8988T (cell line): ENCODE results near the gene CACNA2D2.

Experiments
- DNase-seq: peaks from one replicate; pipeline ENCODE4 v3.0.0; 2011

The CACNA2D2 gene

DNA sequence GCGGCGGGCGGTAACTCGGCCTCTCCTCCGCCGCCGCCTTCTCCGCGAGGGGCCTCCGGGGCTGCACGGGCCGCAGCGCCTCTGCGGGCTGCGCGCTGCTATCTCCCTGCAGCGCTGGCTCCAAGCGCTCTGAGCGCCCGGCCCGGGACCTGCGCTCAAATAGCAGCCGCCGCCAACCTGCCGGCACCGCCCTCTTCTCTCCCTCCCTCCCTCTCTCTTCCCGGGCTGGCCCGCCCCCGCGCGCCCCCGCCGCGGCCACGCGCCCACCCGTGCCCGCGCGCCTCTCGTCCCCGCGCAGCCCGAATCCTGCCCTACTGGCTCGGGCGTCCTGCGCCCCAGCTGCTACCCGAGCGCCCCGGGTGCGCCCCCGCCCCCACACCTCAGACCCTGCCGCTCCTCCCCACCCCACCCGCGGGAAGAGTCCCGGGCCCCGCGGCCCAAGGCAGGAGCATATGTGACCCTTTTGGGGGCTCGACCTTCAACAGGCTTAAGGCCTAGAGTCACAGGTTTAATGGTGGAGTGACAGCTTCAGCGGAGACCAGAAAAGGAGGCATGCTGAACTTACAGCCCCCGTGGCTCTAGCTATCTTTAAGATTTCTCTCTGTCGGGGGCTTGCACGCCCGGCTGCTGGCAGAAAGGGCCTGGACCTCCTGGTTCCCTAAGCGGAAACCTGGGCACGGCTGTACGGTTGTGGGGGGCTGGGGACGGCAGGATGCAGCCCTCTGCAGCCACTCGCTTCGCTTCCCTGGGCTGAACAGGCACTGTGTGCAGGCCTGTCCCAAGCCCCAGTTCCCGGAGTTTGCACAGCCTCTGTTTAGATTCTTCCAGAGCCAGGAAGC lies at the start of gene CACNA2D2:
TSS of gene CACNA2D2 (minus strand) at position 131 of the 839 bp plus-strand sequence. CDS start 211 bp downstream, outside the sequence.
- DNase-seq, result peak; percentile 99

DNA sequence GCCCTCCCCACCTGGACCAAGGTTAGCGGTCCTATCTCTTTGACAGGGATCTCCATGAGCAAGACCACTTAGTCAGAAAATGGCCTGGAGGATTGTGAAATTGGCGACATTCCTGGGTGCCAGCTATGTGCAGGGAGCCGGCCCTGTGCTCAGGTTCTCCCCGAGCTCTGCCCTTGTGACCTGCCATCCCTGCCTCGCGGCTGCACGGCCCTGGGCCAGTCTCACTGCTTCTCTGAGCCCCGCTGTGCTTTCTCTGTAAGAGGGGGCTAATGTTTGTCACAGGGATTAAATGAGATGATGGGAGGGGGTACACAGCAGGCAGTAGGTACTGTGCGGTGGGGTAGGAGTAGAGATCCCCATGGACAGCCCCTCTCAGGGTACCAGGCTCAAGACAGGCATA lies 49.2 kb upstream of the CACNA2D2 start:
- DNase-seq, result no peak

DNA sequence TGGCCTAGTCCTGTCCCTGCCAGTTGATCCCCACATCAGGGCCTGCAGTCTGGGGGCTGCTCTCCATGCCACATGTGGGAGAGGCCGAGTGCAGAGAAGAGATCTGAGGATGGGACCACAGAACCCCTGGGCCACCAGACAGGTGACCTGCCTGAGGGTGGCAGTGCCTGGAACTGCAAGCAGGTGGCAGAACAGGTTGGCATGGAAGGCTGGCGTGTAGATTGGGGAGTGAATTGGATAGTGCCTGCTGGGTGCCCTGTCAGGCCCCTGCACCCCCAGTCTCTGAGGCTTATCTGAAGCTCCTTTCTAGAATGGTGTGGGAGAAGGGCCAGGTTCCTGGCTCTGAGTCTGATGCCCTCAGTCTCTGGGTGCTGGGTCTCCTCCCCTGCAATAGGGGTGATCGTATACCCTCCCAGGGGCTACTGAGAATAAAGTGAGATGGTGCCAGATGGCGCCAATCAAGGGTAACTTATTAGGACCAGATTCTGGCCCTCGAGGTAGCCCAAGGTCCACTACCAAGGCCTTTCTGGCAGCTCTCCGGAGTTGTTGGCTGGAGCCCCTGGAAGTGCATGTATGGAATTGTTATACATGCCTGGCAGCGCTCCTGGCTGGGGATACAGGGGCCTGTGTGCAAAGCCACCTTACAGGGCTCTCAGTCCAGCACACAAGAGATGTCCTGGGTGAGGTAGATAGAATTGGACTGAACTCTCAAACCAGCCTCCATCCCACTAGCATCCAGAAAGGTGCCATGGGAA lies 48.4 kb upstream of the CACNA2D2 start:
- no peak for DNase-seq

DNA sequence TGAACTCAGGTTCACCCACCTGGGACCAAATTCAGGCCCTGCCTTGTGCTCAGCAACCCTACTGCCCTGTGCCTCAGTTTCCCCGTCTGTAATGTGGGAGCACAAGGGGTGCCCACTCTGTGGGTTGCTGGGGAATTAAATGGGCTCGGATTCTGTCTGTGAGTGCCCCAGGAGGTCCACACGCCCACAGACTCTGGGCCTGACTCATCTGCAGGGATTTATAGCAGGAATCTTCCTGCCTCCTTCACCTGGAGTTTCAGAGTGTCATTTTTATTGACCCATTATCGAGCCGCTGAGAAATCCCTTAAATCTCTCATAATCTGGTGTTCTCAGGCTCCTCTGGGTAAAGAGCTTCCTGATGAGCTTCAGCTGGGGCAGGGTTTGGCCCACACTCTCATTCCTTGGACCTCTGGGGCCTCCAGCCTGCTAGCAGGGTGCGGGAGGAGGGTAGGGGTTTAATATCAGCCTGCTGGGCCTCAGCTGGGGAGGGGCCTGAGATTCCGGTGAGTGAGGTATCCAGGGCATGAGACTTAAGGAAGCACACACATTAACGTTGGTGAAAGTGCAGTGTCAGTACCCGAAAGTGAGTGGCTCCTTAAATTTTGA lies 47.7 kb upstream of the CACNA2D2 start:
- DNase-seq, result no peak

DNA sequence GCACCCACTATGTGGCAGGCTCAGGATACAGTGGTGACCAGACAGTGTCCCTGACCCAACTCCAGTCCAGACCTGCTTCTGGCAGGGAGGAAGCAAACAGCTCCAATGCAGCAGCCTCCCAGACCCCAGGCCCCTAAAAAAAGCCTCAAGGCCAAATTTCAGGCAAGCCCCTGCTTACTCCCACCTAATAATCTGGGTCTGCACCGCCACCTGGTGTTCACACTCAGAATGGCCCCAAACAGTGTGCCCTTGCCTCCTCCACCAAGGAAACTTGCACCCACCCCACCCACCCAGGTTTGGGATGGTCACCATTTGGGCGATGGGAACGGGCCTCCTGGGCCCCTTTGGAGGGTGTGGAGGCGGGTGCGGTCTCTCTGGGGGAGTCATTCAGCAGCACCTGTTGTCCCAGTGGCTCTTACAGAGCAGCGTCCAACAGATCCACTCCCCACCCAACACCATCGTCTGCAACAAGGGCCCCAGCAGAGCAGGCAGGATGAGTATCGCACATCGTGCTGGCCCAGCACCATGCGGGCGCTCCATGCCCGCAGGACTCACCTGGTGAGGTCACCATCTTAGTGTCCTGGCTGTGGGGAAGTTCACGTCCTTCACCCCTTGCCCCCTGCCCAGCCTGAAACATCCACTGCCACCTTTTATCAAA lies 46.8 kb upstream of the CACNA2D2 start:
- DNase-seq, result peak; percentile 76

DNA sequence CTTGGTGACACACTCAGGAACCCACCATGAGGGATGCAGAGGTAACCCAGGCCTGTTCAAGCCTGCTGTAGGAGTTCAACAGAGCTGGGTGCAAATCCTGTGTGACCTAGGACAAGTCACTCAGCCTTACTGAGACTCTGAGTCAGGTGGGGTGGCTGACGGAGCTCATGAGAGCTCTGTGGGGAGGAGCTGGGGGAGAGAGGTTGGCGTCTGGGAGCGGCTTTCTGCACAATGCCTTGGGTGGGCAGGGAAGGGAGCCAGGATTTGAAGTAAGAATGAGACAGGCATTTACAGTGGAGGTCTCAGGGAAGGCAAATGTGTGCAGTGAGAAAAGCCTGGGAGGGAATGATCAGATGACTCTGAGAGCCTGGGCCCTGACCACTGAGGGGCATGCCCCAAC lies 45.8 kb upstream of the CACNA2D2 start:
- DNase-seq, result no peak

DNA sequence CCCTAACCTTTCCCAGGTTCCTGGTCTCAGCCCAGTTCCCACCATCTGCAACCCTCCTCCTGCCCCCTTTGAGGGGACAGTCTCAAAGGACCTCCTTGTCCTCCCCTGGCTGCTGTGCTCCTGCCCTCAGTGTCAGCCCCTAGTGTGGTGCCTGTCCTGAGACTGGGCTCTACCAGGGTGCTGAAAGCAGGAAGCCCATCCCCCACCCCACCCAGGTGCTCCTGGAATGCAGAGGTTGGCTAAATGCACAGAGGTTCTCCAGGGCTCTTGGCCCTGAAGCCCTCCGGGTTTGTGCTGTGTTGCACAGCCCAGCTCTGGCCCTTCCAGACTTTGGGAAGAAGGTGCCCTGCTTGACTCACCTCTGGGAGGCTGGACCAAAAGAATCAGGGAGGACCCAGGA lies 42.3 kb upstream of the CACNA2D2 start:
- DNase-seq, result no peak

DNA sequence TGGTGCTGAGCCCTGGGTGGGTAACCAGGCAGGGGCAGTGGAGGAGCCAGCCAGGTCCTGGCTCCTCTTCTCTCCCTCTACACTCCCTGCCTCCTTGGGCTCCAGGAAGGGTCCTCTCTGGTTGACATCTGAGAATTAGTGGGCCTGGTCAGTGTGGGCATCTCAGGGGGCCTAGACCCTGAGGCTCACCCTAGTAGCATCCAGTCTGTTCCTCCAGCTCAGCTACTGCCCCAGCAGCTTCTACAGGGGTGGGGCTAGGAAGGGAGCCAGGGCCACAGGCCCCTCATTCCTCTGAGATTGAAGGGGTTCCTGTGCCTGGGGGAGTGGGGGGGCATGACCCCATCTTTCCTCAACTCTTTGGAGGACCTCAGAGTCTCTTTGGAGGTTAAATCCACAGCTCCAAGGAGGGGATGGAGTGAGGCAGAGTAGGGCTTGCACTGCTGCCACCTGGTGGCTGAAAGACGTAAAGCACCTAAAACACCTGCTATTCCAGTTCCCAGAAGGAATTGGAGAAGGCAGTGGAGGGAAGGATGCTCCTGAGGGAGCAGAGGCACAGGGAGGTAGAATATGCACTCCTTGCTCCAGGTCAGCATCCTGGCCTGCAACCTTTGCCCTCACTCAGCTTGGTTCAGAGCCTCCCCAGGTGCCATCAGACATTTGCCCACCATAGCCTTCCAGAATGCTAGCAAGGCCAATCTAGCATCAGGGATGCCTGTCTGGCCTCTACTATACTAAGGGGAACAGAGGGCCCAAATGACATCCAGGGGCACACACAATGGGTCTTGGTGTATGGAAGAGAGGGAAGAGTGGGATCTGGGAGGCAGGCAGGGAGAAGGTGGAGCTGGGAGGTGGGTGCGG lies 39.0 kb upstream of the CACNA2D2 start:
- DNase-seq, result peak; percentile 98

DNA sequence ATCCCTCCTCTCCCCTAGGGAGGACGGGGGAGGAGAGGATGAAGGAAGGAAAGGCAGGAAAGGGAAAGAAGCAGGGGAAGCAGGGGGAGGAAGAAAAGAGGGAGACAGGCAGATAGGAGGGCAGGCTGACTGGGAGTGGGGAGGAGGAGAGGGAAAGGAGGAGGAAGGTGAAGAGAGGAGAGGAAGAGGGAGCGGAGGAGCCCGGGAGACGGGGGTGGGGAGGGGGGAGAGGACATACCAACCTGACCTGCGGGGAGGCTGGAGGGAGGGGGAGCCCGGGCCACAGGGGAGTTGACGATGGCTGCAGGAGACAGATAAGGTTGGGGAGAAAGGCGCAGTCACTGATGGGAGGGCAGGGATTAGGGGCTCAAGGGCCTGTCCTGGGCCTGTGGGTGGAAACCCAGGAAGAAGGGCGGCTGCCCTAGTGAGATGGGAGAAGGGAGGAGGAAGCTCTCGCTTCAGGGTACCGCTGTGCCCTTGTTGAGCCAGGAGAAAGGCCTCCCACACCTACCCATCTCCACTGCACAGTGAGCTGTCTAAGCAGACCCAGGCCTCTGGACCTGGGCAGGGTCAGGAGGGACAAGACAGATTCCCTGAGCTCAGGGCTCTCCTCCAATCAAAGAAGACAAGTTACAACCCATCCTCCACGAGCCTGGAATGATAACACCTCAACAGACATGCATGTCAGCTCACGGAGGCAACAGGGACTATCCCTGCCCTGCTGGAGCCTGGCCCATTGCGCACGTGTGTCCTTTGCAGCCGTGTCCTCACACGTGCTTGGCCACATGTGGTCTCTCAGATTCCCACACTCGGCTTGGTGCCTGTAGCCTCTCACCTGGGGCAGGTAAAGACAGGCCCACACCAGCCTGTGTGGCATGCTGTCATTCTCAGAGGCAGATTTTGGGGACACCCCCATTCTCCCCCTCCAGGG lies 36.2 kb upstream of the CACNA2D2 start:
- DNase-seq, result no peak

DNA sequence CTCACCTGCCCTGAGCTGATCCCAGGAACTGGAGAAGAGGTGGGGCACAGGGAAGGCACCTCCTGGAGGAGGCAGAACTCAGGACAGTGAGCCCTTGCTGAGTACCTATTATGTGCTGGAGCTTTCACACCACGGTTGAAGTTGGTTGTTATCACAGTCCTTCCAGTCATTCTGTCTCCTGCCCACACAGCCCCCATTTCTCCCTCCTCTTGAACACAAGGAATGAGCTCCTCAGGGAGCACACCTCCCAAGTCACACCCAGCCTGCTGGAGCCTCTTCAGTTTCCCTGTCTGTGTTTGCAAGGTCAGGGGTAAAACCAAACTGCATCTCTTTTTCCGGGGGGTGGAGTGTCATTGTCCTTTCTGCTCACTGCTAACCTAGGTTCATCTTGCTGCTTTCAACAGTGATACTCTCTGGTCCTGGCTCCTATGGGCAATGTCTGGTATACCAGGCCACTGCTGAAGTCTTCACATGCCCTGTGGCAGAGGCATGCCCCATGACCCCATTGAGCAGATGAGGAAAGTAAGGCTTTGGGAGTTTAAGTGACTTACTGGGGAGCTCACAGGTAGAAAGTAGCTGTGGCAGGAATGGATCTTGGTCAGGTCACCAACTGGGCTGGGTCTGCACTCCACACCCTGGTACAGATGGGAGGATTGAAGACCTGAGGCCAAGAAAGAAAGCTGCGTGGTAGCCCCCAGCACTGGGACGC lies 34.1 kb upstream of the CACNA2D2 start:
- no peak for DNase-seq

DNA sequence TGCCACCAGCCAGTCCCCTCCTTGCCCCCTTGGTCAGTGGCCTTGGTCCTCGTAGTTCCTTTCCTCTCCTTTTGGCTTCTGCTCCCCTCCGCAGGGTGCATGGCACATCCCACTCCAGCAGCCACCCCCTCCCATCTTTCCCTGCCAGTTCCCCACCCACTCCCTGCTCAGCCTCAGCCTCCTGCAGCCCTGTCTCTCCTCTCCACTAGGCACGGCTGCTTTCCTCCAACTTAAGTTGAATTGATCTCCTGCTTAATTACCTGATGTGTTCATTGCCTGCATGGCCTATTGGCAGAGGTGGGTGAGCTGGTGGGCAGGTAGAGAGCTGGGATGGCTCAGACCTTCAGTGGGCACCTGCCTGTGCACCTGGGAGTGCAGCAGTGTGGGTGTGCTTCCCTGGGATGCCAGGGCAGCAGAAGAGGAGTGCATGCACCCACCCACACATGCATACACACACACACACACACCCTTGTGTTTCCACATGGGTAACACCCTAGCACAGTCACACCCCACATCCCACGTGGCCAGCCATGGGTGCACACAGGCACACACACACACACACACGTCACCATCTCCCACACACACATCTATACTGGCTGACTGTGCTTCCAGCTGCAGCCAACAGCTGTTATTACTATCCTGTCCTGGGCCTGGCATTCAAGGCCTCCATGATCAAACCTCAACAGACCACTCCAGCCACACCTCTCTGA lies 33.2 kb upstream of the CACNA2D2 start:
- no peak for DNase-seq

DNA sequence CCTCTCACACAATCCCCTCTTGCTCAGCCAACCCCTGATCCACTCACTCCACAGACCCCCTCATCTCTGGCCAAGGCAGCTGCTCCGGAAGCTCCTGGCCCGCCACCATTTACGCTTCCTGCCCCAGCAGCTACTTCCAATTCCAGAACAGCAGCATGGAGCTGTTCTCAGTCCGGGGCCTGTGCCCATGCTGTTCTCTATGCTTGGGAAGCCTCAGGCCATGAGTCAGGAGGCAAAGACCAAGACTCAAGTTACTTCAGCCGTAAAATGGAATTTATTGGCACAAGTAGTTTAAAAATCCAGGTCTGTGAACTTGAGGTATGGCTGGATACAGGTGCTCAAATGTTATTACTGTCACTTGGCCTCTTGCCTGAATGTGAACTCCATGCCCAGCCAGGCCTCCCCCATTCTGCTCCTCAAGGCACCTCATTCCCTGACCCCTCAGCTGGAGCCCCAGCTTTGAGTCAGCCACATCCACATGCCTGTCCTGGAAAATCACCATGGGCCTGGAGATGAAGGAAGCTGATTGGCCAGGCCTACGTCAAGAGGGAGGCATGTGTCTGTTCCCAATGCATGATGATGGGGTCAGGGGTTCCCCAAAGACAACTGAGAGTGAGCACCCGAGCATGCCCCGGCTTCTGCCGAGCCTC lies 31.4 kb upstream of the CACNA2D2 start:
- DNase-seq, result no peak

DNA sequence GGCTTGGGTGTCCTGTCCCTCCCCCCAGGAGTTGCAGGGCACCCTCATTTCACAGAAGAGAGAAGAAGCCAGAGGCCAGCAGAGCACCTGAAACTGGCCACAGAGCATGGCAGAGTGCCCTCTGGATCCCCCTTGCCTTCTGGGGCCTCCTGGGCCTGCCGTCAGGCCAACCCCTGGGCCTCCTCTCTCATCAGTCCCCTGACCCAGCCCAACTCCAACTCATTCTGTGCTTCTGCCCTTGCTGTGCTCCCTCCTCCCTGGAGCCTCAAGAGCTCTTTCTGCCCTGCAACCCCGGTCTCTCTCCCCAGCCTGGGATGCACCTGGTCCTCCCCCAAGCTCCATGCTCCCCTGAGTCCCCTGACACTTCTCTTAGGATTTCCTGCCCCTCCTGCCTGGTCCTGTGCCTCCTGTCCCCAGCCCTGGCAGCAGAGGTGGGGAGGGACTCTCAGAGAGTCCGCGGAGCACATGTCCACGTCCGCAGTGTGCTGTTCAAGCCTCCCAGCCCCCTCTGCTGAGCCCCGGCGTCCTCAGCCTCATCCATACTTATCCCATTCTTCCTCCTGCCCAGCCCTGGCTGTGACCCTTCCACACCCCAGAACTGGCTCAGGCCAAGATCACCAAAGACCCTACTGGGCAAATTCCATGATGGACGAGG lies 30.5 kb upstream of the CACNA2D2 start:
- DNase-seq, result no peak

DNA sequence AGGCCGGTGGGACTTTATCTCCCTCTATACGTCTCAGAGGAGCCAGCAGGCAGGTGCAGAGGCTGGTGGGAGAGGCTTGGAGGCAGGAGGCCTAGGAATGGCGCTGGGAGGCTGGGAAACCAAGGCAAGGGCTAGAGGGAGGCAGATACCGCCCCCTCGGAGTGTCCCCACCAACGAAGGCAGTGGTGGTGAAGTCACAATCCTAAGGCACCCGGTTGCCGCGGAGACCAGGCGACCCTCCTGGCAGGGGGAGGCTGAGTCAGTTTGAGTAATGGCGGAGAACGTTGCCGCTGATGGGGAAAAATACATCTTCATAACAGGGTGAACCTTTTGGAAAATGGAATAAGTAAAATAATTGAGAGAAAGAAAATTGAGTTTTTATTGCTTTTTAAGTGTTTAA lies 29.9 kb upstream of the CACNA2D2 start:
- no peak for DNase-seq

DNA sequence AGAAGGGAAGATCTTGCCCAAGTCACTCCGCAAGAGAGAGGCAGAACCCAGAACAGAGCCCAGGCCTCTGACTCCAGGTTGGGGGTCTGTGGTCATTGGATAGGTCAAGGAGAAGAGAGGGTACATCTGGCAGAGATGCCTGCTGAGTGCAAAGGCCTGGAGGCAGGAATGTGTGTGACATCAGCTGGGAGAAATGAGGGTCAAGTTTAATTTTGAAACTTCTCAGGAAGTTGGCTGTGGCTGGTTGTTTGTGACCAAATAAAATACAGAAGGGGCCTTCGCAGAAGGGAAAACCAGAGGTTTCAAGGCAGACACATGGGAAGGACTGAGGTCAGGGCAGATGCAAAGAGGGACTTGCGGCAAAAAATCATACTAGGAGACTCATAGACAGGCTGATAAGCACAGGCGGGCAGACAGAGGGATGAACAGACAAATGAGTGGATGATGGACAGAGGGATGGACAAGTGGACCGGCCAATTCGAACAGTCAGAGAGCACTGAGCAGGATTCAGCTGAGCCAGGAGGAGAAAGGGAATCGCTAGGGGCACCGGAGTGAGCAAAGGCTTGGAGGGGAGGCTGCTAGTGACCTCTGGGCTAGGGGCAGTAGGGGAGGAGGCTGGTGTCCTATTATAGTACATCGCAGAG lies 28.8 kb upstream of the CACNA2D2 start:
- no peak for DNase-seq

DNA sequence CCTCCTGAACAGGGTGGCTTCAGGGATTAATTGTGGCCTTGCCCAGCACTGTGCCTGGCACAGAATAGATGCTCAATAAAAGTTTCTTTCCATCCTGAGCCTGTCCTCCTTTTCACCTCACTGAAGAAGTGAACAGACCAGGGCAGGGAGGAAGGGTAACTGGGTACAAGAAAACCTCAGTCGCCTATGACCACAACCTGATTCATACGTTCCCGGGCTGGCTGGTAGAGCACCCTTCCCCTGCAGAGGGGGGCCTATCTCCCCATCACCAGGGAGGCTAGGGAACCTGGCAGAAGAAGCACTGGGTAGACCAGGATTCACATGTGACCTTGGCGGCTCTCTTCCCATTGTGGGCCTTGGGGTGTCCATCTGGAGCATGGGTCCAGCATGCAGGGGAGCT lies 27.8 kb upstream of the CACNA2D2 start:
- no peak for DNase-seq

DNA sequence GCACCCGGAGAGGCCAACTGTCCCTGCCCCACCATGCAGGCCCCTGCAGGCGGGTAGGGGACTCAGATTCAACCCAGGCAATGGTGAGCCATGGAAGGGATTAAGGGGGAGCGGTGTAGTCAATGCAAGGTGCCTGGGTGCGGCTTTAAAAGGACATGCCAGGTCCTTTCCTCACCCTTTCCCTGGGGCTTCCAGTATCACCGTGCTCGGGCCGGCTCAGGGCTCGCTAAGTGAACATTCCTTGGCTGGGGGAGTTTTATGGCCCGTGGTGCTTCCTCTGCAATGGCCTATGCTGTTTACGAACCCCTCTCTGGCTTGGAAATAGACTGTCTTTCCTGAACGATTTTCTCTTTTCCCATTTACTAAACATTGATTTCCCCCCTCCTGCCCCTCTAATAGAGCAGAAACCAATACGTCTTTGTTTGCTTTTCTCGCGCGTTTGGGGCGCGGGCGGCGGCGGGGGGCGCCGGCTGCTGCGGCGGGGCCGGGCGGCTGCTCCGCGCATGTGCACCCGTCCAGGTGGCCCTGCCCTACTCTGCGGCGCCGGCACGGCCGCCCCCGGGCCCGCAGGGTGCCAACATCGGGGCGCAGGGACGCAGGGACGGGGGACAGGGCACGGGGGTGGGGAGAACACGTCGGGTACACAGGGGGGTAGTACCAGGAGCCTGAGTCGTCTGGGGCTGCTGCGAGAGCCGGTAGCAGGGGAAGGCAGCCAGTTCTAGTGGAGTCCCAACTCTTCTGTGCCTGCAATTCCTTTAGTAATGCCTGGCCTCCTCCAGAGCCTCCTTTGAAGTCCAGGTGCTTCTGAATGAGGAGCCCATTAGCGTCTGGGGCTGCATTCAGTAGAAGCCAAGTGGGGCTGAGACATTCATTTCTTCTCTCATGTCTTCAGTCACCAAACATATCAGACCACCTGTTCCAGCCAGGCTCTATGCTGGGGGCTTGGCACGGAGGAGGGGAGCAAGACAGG lies 26.9 kb upstream of the CACNA2D2 start:
- no peak for DNase-seq
